ENCODE results near the gene SVEP1.

DNA sequence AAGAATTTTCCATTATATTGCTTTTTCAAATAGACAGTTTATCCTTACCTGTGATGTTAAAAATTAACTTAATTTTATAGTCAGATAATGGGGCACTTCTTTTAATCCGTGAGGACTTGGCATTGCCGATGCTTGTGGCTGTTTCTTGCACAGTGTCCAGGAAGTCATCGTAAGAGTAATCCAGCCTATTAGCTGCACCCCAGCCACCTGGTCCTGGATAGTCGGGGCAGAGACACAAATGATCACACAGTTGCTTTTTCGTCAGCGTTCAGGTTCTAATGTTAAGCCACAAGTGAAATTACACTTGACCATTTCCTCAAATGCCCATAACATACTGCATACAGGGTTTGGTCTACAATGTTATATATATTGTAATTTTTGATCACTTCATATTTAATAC, 107.4 kb downstream of the SVEP1 start:
- TF ChIP-seq, protein P1, sequence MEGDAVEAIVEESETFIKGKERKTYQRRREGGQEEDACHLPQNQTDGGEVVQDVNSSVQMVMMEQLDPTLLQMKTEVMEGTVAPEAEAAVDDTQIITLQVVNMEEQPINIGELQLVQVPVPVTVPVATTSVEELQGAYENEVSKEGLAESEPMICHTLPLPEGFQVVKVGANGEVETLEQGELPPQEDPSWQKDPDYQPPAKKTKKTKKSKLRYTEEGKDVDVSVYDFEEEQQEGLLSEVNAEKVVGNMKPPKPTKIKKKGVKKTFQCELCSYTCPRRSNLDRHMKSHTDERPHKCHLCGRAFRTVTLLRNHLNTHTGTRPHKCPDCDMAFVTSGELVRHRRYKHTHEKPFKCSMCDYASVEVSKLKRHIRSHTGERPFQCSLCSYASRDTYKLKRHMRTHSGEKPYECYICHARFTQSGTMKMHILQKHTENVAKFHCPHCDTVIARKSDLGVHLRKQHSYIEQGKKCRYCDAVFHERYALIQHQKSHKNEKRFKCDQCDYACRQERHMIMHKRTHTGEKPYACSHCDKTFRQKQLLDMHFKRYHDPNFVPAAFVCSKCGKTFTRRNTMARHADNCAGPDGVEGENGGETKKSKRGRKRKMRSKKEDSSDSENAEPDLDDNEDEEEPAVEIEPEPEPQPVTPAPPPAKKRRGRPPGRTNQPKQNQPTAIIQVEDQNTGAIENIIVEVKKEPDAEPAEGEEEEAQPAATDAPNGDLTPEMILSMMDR (IDR thresholded peaks at IDR 0.05; ENCODE audit: borderline replicate concordance, extremely low read depth, low read length, poor library complexity, severe bottlenecking) = no peak
- TF ChIP-seq EZH2 (IDR thresholded peaks at IDR 0.05; ENCODE audit: borderline replicate concordance, low read depth, low read length, severe bottlenecking) = no peak
